Activated CD8-positive, alpha-beta T cell treated with anti-CD3 and anti-CD28 coated beads, Interleukin-2, amount 10 ng/mL, durations not matched to agents 7 days and 5 days (primary cell): ENCODE data around the gene PACSIN1. TPM values are rescaled to one million over a fixed set of nuclear protein-coding genes. Genes with fewer than 3 reads are reported as not detected.

Experiments used
- ATAC-seq: fragments of 150-1000 bp; cut with Tn5 transposase; one replicate; pipeline ENCODE4 v1.10.0; 2021; ENCODE audit warnings: moderate library complexity
- CTCF ChIA-PET: fragments of 350-600 bp; sonication (Branson Sonifier 250); formaldehyde crosslinking; loops from one replicate; lab custom pipeline; 2021; ENCODE audit warnings: antibody characterized with exemption; lab: Charles Lee
- POLR2A ChIA-PET: fragments of 350-600 bp; sonication (Branson Sonifier 250); formaldehyde crosslinking; loops from one replicate; lab custom pipeline; 2021; ENCODE audit warnings: antibody characterized with exemption; lab: Charles Lee
- DNase-seq: peaks from one replicate; pipeline ENCODE4 v3.0.0-alpha.2; 2020
- H3K27ac Mint-ChIP-seq: one replicate; pipeline ENCODE4 v1.8.0; 2021; ENCODE audit warnings: mild to moderate bottlenecking, mixed read lengths
- H3K27me3 Mint-ChIP-seq: one replicate; pipeline ENCODE4 v1.8.0; 2021; ENCODE audit warnings: low read depth, mixed read lengths
- H3K36me3 Mint-ChIP-seq: one replicate; pipeline ENCODE4 v1.8.0; 2021; ENCODE audit warnings: low read depth, mixed read lengths
- H3K4me1 Mint-ChIP-seq: one replicate; pipeline ENCODE4 v1.8.0; 2021; ENCODE audit warnings: low read depth, mixed read lengths
- H3K4me3 Mint-ChIP-seq: one replicate; pipeline ENCODE4 v1.8.0; 2021; ENCODE audit warnings: mild to moderate bottlenecking, mixed read lengths
- H3K9me3 Mint-ChIP-seq: one replicate; pipeline ENCODE4 v1.8.0; 2022; ENCODE audit warnings: mixed read lengths; ENCODE audit not compliant: insufficient read depth
- total RNA-seq, 2 experiments: library from RNA; stranded (reverse); gene quantifications; one replicate each; pipeline ENCODE4 v1.2.3, GENCODE V29; 2021

PACSIN1 gene
- total RNA-seq, 2 experiments from 2014 or later: 1.4 to 1.9 TPM

- Mint-ChIP-seq H3K27ac (no peak overlapping the region), H3K36me3 (no peaks in the 10 kb centered on the region), H3K27me3 (no peaks in the 10 kb centered on the region), H3K4me1 (no peaks in the 10 kb centered on the region), H3K9me3 (no peaks in the 10 kb centered on the region), H3K4me3 (no peak overlapping the region)
- no peak for ATAC-seq
- DNase-seq: no peak
- CTCF ChIA-PET: no interaction called here
- POLR2A ChIA-PET: no interaction called here
These were observed 98.3 kb downstream of the PACSIN1 start for GRCh38 chr6:34564181-34564580.

DNA sequence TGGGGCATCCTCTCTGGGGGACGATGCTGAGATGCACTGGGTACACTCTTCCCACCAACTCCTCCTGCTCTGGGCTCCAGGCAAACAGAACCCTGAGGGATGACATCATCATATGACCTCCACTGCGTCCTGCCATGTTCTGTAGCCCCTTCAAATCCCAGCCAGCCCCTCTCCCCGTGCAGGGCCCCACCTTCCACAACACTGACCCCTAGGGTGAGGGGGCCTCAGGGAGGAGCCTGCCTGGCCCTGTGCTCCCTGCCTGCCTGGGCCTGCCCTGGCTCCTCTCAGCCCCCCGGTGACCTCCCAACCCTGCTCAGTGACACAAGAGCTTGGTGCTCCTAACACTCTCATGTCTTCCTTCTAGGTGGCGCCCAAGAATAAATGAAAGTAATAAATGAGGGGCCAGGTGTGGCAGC is 99.9 kb downstream of the PACSIN1 start:
- Mint-ChIP-seq H3K9me3 (no peaks in the 10 kb centered on the region), H3K27ac (no peak overlapping the region), H3K4me3 (no peak overlapping the region), H3K4me1 (no peaks in the 10 kb centered on the region), H3K27me3 (no peaks in the 10 kb centered on the region), H3K36me3 (no peaks in the 10 kb centered on the region)
- ChIA-PET CTCF (no interaction called here), POLR2A (no interaction called here)
- DNase-seq: no peak
- ATAC-seq: no peak

- ATAC-seq (no peak), DNase-seq (no peak)
- Mint-ChIP-seq H3K4me1 (no peaks in the 10 kb centered on the region), H3K4me3 (no peak overlapping the region), H3K27me3 (no peaks in the 10 kb centered on the region), H3K36me3 (no peaks in the 10 kb centered on the region), H3K27ac (no peak overlapping the region), H3K9me3 (no peaks in the 10 kb centered on the region)
- POLR2A ChIA-PET: no interaction called here
- CTCF ChIA-PET: interaction anchor here (1.5 kb wide), 1 partner anchor 107 kb away, joined by 4 read pairs; no protein-coding TSS in a partner anchor
These were observed 101.1 kb downstream of the PACSIN1 start for GRCh38 chr6:34566830-34567546.

DNA sequence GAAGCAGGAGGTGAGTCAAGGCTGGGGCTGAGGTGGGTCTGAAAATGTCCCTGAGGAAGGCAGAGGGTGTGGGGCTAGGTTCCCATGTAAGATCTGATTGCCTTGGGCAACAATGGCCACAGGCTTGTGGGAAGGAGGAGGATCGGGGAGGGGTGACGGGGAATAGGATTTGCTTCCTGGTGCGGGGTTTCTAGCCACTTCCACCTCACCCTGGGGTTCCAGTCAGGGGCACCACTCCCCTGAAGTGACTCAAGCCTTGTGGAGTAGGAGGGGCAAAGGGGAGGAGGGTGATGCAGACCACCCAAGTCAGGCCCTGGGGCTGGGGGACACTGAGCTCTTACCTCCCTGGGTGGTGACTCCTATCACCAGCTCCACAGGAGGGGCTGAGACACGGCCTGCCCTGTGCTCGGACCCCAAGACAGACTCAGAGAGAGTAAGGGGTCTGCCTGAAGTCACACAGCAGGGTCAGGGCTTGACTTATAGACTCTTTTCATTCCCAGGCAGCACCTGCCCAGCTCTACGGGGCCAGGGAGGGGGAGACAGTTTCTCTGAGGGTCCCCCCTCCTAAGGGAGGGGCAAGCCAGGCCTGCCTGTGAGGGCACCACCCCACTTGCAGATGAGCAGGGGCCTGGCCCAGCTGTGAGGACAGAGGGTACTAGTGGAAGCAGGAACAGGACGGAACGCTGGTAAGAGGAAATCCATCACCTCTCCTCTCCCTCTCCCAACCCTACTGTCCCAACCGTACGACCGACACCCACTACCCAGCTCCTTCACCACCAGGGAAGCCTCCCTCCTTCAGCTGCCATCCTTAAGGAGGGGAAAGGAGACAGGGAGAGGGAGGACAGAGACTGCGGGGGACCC is 102.7 kb downstream of the PACSIN1 start:
- CTCF ChIA-PET: interaction anchor here (0.6 kb wide), 1 partner anchor 11 kb away, joined by 3 read pairs; no protein-coding TSS in a partner anchor
- H3K4me1 Mint-ChIP-seq: no peaks in the 10 kb centered on the region
- ATAC-seq: no peak
- no peak for DNase-seq
- H3K36me3 Mint-ChIP-seq: no peaks in the 10 kb centered on the region
- POLR2A ChIA-PET: no interaction called here
- H3K27ac Mint-ChIP-seq: no peak overlapping the region
- no peaks in the 10 kb centered on the region for H3K9me3 Mint-ChIP-seq
- no peaks in the 10 kb centered on the region for H3K27me3 Mint-ChIP-seq
- H3K4me3 Mint-ChIP-seq: no peak overlapping the region

DNA sequence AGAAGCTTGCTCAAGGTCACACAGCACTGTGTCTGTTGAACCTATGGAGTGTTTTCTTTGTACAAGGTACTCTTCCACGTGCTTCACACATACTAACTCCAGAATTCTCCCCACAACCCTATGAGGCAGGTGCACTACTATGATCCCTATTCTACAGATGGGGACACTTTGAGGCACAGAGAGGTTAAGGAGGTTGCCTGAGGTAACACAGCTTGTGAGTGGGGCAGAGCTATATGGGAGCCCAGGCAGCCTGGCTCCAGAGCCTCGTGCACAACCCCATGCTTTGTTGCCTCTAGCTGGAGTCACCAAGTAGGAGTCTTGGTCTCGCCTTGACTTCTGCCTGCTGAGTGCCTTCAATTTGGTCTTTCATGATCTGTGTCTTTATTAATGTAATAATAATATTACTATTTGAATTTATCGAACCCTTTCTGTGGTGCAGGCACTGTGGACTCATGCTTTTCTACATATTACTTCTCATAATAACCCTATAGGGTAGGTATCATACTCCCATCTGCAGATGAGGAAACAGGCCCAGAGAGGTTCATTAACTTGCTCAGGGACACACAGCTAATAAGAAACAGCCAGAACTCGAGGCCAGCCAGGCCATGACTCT is 103.6 kb downstream of the PACSIN1 start:
- H3K4me3 Mint-ChIP-seq: no peak overlapping the region
- DNase-seq (no peak), ATAC-seq (no peak)
- H3K27me3 Mint-ChIP-seq: no peaks in the 10 kb centered on the region
- no peaks in the 10 kb centered on the region for H3K36me3 Mint-ChIP-seq
- ChIA-PET POLR2A (no interaction called here), CTCF (no interaction called here)
- H3K9me3 Mint-ChIP-seq: no peaks in the 10 kb centered on the region
- H3K27ac Mint-ChIP-seq: no peak overlapping the region
- H3K4me1 Mint-ChIP-seq: no peaks in the 10 kb centered on the region

GRCh38 chr6:34570066-34570833 is 104.4 kb downstream of the PACSIN1 start:
- POLR2A ChIA-PET: no interaction called here
- Mint-ChIP-seq H3K9me3 (no peaks in the 10 kb centered on the region), H3K4me1 (no peaks in the 10 kb centered on the region), H3K4me3 (no peak overlapping the region), H3K27ac (no peak overlapping the region), H3K27me3 (no peaks in the 10 kb centered on the region), H3K36me3 (no peaks in the 10 kb centered on the region)
- DNase-seq (no peak), ATAC-seq (no peak)
- CTCF ChIA-PET: interaction anchor here (1.4 kb wide), 1 partner anchor 10 kb away, joined by 4 read pairs; no protein-coding TSS in a partner anchor

- Mint-ChIP-seq H3K9me3 (no peaks in the 10 kb centered on the region), H3K36me3 (no peaks in the 10 kb centered on the region), H3K27me3 (no peaks in the 10 kb centered on the region), H3K4me3 (no peak overlapping the region), H3K4me1 (peaks cover 4% of the 10 kb centered on the region), H3K27ac (no peak overlapping the region)
- ATAC-seq: no peak
- CTCF ChIA-PET: interaction anchor here (1.4 kb wide), 1 partner anchor 9 kb away, joined by 4 read pairs; no protein-coding TSS in a partner anchor
- DNase-seq: no peak
- POLR2A ChIA-PET: no interaction called here
These were observed 105.5 kb downstream of the PACSIN1 start for GRCh38 chr6:34571388-34571787.

DNA sequence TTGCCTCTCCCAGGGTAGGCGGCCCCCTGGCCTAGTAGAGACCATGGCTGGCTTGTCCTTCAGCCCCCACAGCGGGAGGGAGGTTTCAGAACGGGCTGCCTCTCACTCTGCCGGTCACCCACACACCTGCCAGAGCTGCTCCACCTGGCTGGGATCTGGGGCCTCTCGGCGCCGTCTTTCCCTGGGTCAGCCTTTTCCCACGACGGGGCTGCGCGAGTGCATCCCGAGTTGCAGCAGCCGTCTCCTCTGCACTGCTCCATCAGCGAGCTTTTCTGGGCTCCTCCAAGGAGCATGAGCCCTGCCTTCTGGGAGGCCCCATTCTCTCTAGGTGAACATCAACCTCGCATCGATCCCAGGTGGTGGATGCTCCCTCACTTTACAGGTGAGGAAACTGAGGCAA is 106.1 kb downstream of the PACSIN1 start:
- POLR2A ChIA-PET: no interaction called here
- peaks cover 7% of the 10 kb centered on the region for H3K4me1 Mint-ChIP-seq
- H3K27ac Mint-ChIP-seq: no peak overlapping the region
- CTCF ChIA-PET: no interaction called here
- H3K9me3 Mint-ChIP-seq: no peaks in the 10 kb centered on the region
- no peak overlapping the region for H3K4me3 Mint-ChIP-seq
- no peaks in the 10 kb centered on the region for H3K36me3 Mint-ChIP-seq
- H3K27me3 Mint-ChIP-seq: no peaks in the 10 kb centered on the region
- ATAC-seq (no peak), DNase-seq (no peak)

- ATAC-seq (no peak), DNase-seq (no peak)
- Mint-ChIP-seq H3K36me3 (no peaks in the 10 kb centered on the region), H3K27me3 (no peaks in the 10 kb centered on the region), H3K27ac (no peak overlapping the region), H3K4me1 (peaks cover 7% of the 10 kb centered on the region), H3K4me3 (no peak overlapping the region), H3K9me3 (no peaks in the 10 kb centered on the region)
- CTCF ChIA-PET: no interaction called here
- POLR2A ChIA-PET: interaction anchor here (0.6 kb wide), 1 partner anchor 36 kb away, joined by 4 read pairs; no protein-coding TSS in a partner anchor
These were observed 106.7 kb downstream of the PACSIN1 start for GRCh38 chr6:34572585-34572984.

DNA sequence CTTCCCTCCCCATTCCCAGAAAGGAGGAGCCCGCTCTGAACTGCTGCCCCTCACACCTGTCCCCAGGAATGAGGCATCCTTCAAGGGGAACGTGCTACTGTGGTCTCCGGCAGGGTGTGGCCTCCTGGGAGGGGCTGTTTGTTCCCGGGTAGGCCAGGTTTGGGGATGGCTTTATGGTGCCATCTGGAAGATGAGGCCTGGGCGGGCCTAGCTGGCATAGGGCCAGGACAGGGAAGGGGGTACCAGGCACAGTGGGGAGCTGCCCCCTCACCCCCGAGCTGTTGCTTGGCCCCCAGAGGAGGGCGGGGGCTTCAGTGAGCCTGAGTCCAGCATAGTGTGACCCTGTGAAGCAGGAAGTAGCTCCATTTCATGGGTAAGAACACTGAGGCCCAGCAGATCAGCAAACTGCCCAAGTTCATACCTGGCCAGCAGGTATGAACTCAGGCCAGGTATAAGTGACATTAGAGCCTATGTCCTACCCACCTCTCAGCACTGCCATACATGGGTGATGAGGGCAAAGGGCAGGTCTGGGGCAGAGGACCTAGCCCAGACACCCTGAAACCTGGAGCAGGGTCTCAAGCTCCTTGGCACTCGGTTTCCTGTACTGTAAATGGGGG is 107.8 kb downstream of the PACSIN1 start:
- Mint-ChIP-seq H3K4me3 (no peak overlapping the region), H3K36me3 (no peaks in the 10 kb centered on the region), H3K9me3 (no peaks in the 10 kb centered on the region), H3K27me3 (no peaks in the 10 kb centered on the region), H3K4me1 (peaks cover 7% of the 10 kb centered on the region), H3K27ac (no peak overlapping the region)
- CTCF ChIA-PET: interaction anchor here (0.9 kb wide), 1 partner anchor 36 kb away, joined by 3 read pairs; no protein-coding TSS in a partner anchor
- POLR2A ChIA-PET: no interaction called here
- no peak for DNase-seq
- ATAC-seq: no peak
